ENCODE measurements around the gene EXOC3L1. TPM values are rescaled to one million over a fixed set of nuclear protein-coding genes. Genes with fewer than 3 reads are reported as not detected.
A peak's percentile ranks its signal among the peaks of the same experiment; 100 is the strongest.

EXOC3L1 gene
- total and polyA plus RNA-seq, 2 of the 13 experiments (the other 11 are each of a cell fraction or from before 2014, with no cell fraction given): 0.12 TPM; not detected in 1

DNA sequence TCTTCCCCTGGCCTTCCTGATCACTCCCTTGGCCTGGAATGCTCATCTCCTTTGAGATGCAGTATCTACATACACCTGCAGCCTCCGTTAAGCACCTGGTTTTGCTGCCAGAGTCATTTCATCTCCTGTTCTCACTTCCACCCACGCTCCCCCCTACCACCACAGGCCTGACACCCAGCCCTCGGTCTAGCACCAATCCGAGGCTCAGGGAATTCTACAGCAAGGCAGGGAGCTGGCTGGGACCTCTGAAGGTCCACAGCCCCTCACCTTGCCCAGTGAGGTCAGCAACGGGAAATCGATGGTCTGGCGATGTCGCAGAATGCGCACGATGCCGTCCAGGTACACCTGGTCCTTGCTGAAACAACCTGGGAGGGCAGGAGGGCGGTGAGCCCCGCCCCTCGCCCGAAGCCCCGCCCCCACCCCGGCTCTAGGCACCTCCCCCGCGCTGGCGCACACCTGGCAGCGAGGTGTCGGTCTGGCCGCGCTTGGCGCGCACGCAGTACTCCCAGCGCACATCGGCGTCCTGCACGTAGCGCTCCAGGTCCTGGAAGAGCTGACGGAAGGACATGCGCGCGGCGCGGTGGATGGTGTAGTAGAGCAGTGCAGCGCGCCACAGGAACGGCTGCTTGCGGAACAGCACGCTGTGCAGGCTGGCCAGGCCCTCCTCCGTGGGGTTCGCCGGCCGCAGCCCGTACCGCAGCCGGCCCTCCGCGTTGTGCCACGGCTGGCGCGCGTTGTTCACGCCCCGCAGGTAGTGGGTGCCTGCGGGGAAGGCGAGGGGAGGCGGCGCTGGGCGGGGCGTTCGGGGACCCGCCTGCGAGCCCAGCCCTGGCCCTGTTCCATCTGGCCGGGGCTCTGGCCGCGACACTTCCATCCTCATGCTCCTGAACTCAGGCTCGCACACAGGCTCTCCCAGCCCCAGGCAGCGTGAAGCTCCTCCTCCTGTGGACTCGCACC is 11.9 kb downstream of the EXOC3L1 start (continued):
- TF ChIP-seq, protein P1, sequence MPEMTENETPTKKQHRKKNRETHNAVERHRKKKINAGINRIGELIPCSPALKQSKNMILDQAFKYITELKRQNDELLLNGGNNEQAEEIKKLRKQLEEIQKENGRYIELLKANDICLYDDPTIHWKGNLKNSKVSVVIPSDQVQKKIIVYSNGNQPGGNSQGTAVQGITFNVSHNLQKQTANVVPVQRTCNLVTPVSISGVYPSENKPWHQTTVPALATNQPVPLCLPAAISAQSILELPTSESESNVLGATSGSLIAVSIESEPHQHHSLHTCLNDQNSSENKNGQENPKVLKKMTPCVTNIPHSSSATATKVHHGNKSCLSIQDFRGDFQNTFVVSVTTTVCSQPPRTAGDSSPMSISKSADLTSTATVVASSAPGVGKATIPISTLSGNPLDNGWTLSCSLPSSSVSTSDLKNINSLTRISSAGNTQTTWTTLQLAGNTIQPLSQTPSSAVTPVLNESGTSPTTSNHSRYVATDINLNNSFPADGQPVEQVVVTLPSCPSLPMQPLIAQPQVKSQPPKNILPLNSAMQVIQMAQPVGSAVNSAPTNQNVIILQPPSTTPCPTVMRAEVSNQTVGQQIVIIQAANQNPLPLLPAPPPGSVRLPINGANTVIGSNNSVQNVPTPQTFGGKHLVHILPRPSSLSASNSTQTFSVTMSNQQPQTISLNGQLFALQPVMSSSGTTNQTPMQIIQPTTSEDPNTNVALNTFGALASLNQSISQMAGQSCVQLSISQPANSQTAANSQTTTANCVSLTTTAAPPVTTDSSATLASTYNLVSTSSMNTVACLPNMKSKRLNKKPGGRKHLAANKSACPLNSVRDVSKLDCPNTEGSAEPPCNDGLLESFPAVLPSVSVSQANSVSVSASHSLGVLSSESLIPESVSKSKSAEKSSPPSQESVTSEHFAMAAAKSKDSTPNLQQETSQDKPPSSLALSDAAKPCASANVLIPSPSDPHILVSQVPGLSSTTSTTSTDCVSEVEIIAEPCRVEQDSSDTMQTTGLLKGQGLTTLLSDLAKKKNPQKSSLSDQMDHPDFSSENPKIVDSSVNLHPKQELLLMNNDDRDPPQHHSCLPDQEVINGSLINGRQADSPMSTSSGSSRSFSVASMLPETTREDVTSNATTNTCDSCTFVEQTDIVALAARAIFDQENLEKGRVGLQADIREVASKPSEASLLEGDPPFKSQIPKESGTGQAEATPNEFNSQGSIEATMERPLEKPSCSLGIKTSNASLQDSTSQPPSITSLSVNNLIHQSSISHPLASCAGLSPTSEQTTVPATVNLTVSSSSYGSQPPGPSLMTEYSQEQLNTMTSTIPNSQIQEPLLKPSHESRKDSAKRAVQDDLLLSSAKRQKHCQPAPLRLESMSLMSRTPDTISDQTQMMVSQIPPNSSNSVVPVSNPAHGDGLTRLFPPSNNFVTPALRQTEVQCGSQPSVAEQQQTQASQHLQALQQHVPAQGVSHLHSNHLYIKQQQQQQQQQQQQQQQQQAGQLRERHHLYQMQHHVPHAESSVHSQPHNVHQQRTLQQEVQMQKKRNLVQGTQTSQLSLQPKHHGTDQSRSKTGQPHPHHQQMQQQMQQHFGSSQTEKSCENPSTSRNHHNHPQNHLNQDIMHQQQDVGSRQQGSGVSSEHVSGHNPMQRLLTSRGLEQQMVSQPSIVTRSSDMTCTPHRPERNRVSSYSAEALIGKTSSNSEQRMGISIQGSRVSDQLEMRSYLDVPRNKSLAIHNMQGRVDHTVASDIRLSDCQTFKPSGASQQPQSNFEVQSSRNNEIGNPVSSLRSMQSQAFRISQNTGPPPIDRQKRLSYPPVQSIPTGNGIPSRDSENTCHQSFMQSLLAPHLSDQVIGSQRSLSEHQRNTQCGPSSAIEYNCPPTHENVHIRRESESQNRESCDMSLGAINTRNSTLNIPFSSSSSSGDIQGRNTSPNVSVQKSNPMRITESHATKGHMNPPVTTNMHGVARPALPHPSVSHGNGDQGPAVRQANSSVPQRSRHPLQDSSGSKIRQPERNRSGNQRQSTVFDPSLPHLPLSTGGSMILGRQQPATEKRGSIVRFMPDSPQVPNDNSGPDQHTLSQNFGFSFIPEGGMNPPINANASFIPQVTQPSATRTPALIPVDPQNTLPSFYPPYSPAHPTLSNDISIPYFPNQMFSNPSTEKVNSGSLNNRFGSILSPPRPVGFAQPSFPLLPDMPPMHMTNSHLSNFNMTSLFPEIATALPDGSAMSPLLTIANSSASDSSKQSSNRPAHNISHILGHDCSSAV (CRISPR knock-in tag; IDR thresholded peaks at IDR 0.05; ENCODE audit: borderline replicate concordance): no peak
- no peak for TF ChIP-seq ZSCAN22 (CRISPR knock-in tag; IDR thresholded peaks at IDR 0.05)
- no peak for TF ChIP-seq CBX2 (IDR thresholded peaks at IDR 0.05; ENCODE audit: low read depth, low read length)
- TF ChIP-seq CBX2 (CRISPR knock-in tag; IDR thresholded peaks at IDR 0.05; ENCODE audit: low read depth): no peak; the same call in 1 of the 2 replicates
- no peak for TF ChIP-seq DR1 (CRISPR knock-in tag; IDR thresholded peaks at IDR 0.05)
- TF ChIP-seq, protein P2, sequence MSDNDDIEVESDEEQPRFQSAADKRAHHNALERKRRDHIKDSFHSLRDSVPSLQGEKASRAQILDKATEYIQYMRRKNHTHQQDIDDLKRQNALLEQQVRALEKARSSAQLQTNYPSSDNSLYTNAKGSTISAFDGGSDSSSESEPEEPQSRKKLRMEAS (IDR thresholded peaks at IDR 0.05): peak; percentile 88
- TF ChIP-seq SOX6 (IDR thresholded peaks at IDR 0.05): no peak
- no peak for TF ChIP-seq SOX6 (CRISPR knock-in tag; IDR thresholded peaks at IDR 0.05)
- no peak for TF ChIP-seq NFYB (CRISPR knock-in tag; IDR thresholded peaks at IDR 0.05)
- no peak for TF ChIP-seq ZBTB21 (CRISPR knock-in tag; IDR thresholded peaks at IDR 0.05)
- TF ChIP-seq GTF3A (CRISPR knock-in tag; conservative IDR thresholded peaks at IDR 0.05): no peak
- peak; percentile 38 for TF ChIP-seq SP2 (CRISPR knock-in tag; IDR thresholded peaks at IDR 0.05)
- peak; percentile 95 for TF ChIP-seq ZNF776 (CRISPR knock-in tag; IDR thresholded peaks at IDR 0.05)
- peak; percentile 80 for TF ChIP-seq ZNF724P (CRISPR knock-in tag; IDR thresholded peaks at IDR 0.05; ENCODE audit: borderline replicate concordance)
- no peak for TF ChIP-seq KLF9 (CRISPR knock-in tag; IDR thresholded peaks at IDR 0.05; ENCODE audit: low read depth)
- TF ChIP-seq ZNF296 (CRISPR knock-in tag; conservative IDR thresholded peaks at IDR 0.05): no peak; the same call in 1 of the 2 replicates
- TF ChIP-seq, protein P3, sequence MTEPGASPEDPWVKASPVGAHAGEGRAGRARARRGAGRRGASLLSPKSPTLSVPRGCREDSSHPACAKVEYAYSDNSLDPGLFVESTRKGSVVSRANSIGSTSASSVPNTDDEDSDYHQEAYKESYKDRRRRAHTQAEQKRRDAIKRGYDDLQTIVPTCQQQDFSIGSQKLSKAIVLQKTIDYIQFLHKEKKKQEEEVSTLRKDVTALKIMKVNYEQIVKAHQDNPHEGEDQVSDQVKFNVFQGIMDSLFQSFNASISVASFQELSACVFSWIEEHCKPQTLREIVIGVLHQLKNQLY (CRISPR knock-in tag; IDR thresholded peaks at IDR 0.05): no peak
- TF ChIP-seq PBX3 (CRISPR knock-in tag; IDR thresholded peaks at IDR 0.05; ENCODE audit: borderline replicate concordance): no peak
- TF ChIP-seq ZNF615 (CRISPR knock-in tag; IDR thresholded peaks at IDR 0.05; ENCODE audit: borderline replicate concordance): no peak
- TF ChIP-seq FOXM1 (CRISPR knock-in tag; IDR thresholded peaks at IDR 0.05): no peak
- peak; percentile 62; the same call in 1 of the 2 replicates for TF ChIP-seq ZNF343 (CRISPR knock-in tag; IDR thresholded peaks at IDR 0.05)

Data from HepG2 (cell line).